DMS53 treated with DMSO at 0.1 percent for 48 hours (cell line): ENCODE data around the gene DIP2A.
A peak's percentile ranks its signal among the peaks of the same experiment; 100 is the strongest.
"Not testable (repeated sequence)": the region's sequence is repeated elsewhere in the genome, so short reads cannot be mapped to it uniquely, and the experiment has no call there.

ENCODE experiments used
- DNase-seq: peaks from one replicate; lab custom pipeline; 2025; ENCODE audit not compliant: unreplicated experiment; lab: John Stamatoyannopoulos, UW

DIP2A gene

GRCh38 chr21:46425571-46425970 is 33.1 kb upstream of the DIP2A start:
- DNase-seq, result peak; percentile 64

- no peak for DNase-seq
These were observed 32.2 kb upstream of the DIP2A start for GRCh38 chr21:46426313-46427046.

DNA sequence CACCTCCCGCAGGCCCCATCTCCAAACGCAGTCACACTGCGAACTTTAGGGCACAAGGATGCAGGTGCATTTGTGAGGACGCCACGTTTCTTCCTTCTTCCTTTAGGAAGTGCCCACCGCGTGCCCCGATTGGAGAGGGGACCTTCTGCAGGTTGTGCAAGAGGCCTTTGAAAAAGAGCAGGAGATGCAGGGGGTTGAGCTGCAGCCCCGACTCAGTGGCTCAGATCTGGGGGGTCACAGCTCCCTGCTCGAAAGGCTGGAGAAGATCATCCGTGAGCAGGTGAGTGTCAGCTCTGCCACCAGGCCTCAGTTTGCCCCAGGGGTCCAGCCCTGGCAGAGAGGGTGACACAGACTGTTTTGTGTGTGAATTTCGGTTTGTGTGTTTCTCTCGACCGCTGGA is 31.2 kb upstream of the DIP2A start:
- no peak for DNase-seq

- no peak for DNase-seq
These were observed 30.4 kb upstream of the DIP2A start for GRCh38 chr21:46428286-46428685.

DNA sequence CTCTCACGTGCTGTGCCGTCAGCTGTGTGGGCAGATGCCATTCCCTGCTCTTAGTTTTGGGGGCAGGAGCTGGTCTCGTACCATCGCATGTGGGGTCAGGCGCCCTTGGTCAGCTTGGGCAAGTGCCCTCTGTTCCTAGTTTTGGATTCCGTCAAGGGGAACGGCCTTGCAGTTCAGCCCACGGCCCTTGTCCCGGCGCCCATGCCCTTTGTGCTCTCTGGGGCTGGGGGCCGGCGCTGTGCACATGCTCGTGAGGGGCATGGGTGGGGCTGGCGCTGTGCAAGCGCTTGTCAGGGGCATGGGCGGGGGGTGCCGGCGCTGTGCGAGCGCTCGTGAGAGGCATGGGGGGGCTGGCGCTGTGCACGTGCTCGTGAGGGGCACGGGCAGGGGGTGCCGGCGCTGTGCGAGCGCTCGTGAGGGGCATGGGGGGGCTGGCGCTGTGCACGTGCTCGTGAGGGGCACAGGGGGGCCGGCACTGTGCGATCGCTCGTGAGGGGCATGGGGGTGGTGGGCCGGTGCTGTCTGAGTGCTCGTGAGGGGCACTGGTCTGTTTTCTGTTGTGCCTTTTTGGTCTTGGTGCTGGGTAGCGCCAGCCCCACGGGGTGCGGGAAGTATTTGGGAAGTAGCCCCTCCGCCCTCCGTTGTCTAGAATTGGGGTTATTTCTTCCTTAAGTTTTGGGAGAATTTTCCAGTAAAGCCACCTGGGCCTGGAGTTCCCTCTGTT is 29.5 kb upstream of the DIP2A start:
- DNase-seq, result no peak

GRCh38 chr21:46429754-46430681 is 28.7 kb upstream of the DIP2A start:
- DNase-seq, result no peak

DNA sequence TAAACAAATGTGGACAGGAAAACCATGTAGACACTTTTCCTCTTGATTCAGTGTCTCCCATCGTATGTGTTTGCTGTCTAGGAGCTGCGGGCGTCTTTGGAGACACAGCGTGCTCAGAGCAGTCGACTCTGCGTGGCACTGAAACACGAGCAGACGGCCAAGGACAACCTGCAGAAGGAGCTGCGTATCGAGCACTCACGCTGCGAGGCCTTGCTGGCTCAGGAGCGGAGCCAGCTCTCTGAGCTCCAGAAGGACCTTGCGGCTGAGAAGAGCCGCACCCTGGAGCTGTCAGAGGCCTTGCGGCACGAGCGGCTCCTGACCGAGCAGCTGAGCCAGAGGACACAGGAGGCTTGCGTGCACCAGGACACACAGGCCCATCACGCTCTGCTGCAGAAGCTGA is 27.2 kb upstream of the DIP2A start:
- no peak for DNase-seq

- DNase-seq, result no peak
These were observed 26.7 kb upstream of the DIP2A start for GRCh38 chr21:46431884-46432488.

DNA sequence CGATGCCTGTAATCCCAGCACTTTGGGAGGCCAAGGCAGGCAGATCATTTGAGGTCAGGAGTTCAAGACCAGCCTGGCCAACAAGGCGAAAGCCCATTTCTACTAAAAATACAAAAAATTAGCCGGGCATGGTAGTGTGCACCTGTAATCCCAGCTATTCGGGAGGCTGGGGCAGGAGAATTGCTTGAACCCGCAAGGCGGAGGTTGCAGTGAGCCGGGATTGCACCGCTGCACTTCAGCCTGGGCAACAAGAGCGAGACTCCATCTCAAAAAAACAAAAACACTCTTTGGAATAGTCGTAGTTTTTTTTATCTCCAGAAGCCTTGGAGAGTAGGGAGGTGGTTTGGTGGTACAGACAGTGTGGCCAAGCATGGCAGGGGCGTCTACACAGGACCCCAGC is 25.6 kb upstream of the DIP2A start:
- not testable (repeated sequence) for DNase-seq

DNA sequence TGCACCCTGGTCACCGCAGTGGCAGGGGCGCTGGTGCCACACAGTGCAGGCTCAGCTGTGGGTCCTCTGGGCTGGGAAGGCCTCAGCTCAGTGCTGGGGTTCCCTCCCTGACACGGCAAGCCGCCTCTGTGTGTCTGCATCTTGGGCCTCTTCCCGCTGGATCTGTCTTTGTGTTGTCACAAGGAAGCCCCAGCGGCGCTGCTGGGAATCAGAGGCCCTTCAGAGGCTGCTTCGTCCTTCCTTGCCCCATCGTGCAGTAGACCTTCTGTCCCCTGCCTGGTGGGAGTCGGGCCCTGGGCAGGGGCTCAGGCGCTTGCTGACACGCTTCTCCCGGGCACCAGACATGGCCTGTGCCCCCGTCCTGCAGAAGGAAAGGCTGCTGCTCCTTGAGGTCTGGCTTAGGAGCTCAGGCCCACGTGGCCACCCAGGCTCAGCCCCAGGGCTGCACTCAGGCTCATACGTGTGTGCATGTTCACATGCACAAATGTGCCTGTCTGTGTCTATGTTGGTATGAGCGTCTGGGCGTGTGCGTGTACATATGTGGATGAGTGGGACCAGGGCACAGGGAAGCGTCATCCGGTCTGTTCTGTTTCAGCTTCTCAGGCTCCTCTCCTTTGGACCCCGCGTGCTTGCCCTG is 24.3 kb upstream of the DIP2A start:
- DNase-seq, result no peak

GRCh38 chr21:46435786-46436227 is 22.9 kb upstream of the DIP2A start:
- DNase-seq, result no peak

DNA sequence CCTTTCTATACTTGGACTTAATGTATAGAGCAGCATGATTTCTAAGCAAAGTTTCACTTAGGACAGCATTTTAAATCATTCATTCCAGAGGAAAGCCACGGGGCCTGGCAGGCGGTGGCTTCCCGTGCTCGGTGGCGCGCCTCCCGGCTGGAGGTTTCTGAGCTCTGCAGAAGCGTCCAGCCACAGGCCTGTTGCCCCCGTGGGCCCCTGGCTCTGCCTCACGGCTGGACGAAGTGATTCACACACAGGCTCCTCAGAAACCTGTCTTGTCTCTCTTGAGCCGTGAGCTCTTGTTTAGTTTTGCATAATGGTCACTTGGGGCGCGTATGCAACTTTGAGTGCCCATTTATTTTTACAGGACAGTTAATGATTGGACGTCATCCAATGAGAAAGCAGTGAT is 22.1 kb upstream of the DIP2A start:
- DNase-seq, result no peak

- no peak for DNase-seq
These were observed 21.6 kb upstream of the DIP2A start for GRCh38 chr21:46437096-46437498.

- DNase-seq, result no peak
These were observed 21.2 kb upstream of the DIP2A start for GRCh38 chr21:46437511-46437910.

DNA sequence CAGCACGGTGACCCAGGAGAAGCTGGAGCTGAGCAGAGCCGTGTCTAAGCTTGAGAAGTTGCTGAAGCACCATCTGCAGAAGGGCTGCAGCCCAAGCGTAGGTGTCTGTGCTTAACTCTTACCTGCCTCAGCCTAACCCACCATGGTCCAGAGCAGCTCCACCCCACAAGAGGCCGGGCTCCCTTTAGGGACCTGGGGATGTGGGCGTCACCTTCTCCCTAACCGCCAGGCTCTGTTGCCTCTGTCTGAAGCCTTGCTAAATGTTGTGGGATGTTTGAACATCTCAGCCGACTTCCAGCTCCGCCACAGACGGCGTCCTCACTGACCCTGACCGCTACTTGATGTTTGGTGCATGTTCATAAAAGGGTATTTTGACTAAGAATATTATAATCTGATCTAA is 20.4 kb upstream of the DIP2A start:
- no peak for DNase-seq

GRCh38 chr21:46439906-46440305 is 18.8 kb upstream of the DIP2A start:
- DNase-seq, result no peak

GRCh38 chr21:46441331-46441730 is 17.4 kb upstream of the DIP2A start:
- DNase-seq, result no peak

GRCh38 chr21:46441961-46442498 is 16.7 kb upstream of the DIP2A start:
- DNase-seq, result no peak

GRCh38 chr21:46442938-46443337 is 15.8 kb upstream of the DIP2A start:
- no peak for DNase-seq

DNA sequence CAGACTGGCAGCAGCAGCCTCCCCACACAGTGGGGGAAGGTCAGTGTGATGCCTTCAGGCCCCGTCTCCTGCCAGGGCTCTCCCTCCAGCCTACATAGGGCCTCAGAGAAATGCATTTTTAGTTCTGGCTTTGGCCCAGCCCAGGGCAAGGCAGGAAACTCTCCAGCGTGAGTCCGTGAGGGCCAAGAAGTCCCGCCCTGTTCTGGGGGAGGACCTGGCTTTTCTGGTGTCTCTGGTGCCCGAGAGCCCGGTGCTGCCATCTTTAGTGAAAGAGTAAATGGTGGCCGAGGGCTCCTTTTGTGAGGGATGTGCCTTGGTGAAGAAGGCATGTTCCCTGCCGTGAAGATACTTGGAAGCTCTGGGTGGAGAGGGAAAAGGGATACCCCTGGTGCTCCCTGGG is 14.8 kb upstream of the DIP2A start:
- DNase-seq, result no peak
